Stimulated activated naive CD4-positive, alpha-beta T cell (primary cell): ENCODE data around the gene RCAN2.

Experiments used
- DNase-seq, 6 experiments: peaks; one replicate each; lab custom pipeline; 2025; lab: John Stamatoyannopoulos, UW

RCAN2 gene

DNA sequence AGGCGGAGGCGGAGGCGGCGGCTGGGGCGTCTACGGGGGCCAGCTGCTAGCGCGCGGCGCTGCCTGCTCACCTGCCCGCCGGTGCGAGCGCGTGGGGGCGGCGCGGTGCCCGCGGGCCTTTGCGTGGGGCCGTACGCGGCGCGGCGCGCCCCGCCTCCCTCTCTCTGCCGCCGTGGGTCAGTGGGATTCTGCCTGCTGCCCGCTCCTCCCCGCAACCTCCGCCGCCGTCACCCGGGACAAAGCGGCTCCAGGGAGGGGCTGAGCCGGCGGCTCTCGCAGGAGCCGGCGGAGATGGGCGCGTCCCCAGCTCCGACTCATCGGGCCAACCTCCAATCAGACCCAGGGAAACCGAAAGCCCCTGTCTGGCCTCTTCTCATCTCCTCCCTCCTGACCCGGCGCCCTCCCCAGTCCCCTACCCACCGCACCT lies at the start of gene RCAN2:
Gene RCAN2 (minus strand): TSS at position 249 of the 427 bp plus-strand sequence.
- DNase-seq, result no peak

DNA sequence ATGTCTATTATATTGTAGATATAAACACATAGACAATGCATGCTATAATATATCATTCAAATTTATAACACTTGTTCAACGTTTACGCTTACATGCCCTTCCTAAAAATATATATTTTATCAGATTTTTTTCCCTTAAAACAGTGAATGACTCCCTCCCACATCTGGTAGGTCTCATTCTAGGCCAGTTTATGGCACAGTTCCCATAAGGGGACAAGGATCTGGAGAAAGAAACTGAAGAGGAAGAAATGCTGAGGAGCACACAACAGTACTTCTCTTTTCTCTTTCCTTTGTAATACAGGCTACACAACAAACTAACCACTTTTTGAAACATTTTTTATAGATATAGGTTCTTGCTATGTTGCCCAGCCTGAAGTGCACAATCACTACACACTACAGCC lies 48.6 kb upstream of the RCAN2 start:
- no peak for DNase-seq

DNA sequence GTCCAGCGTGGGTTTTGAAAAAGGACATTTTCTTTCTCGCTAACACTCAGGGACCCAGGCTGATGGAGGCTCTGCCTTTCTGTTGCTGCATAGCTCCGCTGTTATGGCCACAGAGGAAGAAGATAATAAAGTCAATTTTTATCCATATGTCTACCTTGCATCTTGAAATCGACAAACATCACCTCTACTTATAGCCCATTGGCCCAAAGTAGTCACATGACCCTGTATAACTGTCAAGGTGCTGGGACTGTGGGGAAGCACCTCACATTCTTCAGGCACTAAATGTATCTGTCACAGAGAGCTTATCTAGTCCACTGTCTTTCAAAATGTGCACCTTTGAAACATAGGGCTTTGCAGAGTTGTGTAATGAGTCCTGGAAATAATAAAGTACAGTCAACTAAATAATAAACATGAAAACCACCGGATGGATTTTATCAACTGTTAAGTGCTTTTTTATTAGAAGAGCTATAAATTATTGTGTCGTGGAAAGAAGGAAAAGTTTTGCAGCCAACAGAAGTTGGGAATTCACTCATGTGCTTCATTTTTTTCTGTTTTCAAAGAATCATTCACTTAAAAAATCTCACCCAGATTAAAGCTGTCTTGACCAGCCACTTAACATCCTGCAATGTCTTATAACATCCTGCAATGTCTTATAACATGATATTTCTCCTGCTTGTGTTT lies 47.7 kb upstream of the RCAN2 start:
- DNase-seq, result no peak

DNA sequence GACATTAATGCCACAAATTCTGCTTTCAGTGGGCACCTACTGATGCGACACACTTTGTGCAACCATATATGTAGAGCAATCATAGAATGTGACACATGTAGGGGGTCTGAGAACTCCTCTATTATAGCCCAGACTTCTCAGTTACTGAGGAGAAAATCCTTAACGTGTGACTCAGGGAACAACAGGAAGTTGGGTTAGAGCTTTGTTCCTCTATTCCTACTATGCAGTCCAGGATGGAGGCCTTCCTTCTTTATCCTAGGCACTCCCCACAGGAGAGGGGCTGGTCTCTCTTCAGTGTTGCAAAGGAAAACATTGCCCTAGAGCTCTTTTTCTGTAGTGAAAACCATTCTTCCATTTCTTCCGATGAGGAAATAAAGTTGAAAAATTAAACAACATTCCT lies 39.6 kb upstream of the RCAN2 start:
- DNase-seq, result no peak

DNA sequence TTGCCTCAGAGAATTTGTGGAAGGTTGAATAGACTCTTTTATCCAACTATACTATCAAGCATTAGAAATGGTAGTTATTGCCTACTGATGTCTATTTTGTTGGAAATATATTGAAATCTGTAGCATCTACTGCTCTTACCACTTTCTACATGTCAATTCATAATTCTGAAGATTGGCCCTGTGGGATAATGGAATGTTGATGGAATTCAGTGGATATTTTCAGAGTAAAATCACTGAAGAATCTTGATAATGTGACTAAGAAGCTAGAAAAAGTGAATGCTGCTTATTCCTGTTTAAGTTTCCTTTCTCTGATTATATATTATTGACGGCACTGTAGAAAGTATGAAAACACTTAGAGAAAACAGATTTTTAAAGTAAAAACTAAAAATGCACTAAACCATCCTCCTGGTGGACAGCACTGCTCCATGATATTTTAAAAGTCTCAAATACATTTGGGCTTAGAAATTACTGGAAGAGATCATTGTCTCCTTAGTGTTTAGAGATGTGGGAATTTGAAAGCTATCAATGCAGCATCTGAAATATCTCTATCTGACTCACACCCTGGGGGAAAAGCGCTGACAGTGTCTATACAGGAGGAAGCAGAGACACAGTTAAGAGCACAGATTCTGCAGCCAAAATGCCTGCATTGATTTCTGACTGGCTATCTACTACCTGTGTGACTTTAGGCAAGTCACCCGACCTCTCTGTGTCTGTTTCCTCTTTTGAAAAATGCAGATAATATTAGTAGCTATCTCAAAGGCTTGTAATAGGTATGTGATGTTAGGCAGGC lies 37.9 kb upstream of the RCAN2 start:
- no peak for DNase-seq

DNA sequence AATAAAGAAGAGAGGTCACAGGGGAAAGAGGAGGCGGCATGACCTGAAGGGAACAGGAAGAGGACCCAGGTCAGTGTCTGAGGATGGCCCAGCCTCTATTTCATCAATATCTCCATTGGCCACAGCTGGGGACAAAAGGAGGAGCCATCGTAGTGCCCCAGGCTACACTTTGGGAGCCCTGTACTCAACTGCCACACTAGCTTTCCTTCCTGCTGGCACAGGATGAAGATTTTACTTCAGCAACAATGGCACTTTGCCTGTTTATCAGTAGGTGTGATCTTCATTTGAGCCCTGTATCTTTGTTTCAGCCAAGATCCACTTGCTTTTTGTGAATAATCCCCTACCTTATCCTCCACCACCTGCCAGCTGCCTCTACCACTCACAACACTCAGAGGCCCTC lies 35.4 kb upstream of the RCAN2 start:
- DNase-seq, result no peak

DNA sequence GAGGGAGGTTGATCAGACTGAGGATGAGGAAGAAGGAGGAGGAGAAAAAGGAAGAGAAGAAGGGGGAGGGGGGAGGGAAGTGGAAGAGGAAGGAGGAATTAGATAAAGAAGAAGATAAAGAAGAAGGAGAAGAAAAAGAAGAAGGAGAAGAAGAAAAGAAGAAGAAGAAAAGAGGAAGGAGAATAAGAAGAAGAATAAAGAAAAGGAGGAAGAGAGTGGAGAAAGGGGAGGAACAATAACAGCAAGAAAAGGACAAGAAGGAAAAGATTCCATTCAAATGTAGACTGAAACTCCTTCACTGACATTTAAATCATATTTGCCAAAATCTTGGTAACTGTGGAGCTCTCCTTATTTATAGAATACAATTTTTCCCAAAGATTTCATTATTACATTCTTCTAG lies 34.3 kb upstream of the RCAN2 start:
- no peak for DNase-seq

DNA sequence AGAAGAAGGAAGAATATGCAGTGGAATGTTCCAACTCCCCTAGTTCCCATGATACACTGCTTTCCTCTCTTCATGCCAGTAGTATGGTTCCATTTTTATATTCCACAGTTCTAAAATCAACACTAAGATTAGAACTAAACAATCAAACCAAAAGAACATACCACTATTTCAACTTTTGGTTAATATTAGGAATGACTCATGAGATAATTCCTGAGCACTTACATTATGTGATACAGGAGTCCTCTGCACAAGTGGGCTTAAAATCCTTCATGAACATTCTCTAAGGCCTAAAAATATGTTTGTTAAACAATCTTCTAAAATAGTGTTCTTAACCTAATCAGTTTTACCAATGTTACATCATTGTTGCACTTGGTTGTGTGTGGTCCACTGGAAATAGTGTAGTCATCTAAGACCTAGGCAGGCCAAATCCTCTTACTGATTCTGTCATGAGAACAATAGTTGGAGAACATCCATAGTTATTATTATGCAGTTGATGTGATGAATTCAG lies 30.3 kb upstream of the RCAN2 start:
- no peak for DNase-seq

DNA sequence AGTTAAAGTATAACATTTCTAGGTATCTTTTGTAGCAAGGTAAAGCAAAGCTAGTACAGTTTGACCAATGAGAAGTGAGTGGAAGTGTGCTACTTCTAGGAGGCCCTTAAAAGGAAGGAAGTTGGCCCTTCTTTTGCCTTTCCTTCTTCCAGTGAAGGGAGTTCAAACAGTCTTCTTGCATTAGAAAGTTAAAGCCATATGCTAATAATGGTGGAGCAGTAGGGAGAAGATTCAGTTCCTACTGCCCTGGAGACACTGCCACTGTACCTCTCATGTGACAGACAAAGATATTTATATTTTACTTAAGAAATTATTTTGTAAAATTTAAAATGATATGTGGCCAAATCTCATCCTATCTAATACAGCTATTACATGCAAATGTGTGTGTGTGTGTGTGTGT lies 26.0 kb upstream of the RCAN2 start:
- DNase-seq, result no peak

DNA sequence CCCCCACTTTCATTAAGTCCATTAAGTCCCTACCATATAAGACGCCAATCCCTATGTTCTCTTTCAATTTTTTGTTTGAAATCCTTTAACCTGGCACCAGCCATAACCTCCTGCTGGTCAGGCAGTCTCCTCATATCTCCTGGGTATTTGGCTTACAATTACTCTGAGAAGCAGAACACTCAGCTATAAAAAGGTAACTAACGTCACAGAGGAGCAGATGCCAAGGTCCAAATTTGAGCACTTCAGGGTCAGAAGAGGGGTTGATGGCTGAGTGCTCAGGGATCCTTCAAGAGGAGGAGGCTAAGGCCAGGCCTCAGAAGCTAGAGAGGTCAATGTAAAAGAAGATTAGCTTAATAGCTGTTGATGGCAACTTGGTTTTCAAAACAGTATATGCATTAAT lies 22.3 kb upstream of the RCAN2 start:
- no peak for DNase-seq

DNA sequence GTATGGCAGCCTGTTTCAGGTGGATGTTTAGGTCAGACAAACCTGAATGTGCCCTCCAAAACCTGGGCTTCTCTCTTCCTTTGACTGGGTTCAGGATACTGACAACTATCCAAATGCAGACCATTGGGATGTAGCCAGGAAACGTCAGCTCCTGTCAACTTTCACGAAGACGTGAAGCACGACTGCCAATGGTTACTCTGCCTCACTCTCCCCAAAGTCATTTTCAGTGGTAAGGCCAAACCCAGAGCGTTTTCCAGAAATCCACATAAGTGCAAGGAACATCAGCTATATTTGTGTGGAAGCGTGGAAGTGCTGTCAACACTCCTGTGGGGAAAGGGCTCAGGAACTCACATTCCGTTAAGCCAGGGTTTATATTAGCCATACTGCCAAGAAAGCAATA lies 20.1 kb upstream of the RCAN2 start:
- DNase-seq, result no peak

DNA sequence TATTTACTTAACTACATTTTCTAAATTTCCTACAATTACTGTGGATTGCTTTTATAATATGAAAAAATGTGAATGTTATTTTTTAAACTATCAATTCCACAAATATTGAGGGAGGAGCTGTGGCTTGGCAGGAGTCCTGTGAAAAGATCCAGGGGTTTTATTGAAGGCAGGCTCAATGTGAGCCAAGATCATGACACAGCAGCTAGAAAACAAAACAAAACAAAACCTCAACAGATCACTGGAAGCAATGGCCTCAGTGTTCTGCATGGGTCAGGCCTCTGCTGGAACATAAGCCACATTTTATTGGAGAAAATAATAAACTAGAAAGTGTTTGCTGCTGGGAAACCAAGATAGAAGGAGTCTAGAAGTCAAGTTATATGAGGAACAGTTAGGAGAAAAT lies 19.4 kb upstream of the RCAN2 start:
- DNase-seq, result no peak

DNA sequence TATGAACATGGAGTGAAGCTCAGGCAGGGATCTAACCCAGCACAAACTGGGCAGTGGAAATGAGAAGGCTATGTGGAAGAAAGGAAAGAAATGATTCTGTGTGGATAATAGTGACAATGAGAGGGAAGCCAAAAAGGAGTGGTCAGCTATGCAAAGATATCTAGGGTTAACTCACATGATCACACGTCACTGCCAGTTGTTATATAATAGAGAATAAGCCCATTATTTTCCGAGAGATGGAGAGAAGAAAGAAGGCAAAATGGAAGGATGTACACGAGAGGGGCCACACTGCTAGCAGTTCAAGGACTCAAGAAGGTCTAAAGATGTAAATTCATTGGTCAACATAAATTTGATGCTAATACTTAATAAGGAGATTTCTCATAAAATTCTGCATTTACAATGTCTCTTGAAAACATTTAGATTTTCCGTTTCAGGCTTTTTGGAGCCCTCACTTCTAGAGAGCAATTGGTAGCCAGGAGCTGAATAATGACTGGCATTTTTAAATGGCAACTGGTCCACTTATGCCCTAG lies 18.8 kb upstream of the RCAN2 start:
- no peak for DNase-seq

DNA sequence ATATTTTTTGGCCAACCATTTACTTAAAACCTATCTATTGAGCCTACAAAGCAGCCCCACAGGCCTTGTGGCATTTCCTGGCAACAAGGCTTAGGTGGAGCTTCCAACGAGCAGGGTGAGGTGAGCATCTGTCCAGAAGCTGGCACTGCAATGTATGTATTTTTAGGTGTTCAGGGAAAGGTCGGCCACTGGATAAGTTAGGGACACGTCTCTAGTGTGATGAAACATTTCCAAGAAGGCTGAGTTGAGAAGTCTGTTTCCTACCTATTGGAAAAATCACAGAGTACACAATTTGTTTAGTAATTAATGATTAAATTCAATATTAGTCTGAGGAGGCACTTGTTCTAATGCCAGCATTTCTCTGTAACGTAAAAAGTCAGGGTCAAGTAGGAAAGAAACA lies 17.8 kb upstream of the RCAN2 start:
- no peak for DNase-seq

DNA sequence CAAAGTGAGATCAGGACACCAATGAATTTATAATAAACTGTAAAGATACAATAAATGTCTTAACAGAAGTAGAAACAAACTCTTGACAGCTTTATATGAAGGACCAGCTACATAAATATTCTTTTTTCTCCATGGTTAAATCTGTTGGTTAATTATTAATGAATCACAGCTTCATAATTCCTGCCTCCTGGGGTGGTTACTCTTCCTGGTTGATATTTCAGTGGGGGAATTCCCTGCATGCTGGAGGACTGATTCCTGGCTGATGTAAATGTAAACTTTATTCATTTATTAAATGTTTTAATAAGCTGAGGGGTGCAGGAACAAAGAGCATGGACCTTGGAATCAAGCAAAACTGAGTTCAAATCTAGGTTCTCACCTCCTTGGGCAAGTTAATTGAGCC lies 16.2 kb upstream of the RCAN2 start:
- no peak for DNase-seq

DNA sequence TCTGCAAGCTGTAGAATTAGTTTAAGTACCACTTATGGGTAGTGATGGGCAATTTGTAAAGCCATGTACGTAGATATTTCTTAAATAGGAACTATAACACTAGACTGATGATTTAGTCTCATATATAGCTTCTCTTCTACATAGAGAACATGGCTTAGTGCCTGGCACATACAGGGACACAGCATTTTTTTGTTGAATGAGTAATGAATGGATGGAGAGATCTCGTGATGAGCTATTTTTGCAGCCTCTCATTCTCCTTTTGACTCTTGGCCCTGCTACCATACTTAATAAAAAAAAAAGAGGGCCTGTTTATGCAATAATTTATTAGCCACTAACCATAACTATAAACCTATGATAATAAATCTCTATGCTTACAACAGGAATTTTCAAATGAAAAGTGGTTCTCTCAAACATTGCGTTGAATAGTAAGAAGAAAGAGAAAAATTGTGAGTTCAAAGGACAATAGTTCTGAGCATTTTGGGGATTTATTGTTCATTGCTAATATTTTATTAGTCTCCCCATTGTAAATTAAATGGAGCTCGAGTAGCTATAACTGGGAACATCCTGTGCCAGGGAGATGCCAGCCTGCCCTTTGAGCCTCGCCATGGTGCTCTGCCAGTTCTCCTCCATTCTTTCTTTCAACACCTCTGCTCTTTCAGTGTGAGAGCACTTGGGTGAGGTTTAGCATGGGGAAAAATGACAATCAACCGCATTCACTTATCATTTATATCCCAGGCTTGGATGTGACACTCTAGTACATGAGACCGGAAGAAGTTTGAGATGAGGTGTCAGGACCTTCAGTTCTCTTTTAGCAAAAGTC lies 14.7 kb upstream of the RCAN2 start:
- no peak for DNase-seq

DNA sequence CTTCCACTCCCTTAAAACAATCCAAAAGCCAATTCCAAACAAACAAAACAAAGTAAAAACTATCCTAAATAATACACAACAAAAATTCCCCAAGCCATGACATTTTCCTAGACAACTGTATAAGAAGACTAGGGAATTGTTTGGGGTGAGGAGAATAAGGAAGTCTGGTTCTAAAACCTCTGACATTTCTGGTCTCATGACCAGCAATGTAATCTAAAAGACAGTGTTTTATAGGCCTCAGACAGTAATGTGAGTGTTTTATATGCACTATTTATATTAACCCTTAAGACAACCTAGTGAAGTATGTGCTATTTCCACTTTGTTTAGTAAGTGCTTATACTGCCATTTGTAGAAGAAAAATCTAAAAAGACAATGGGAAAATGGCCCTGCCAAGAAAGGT lies 13.0 kb upstream of the RCAN2 start:
- no peak for DNase-seq

DNA sequence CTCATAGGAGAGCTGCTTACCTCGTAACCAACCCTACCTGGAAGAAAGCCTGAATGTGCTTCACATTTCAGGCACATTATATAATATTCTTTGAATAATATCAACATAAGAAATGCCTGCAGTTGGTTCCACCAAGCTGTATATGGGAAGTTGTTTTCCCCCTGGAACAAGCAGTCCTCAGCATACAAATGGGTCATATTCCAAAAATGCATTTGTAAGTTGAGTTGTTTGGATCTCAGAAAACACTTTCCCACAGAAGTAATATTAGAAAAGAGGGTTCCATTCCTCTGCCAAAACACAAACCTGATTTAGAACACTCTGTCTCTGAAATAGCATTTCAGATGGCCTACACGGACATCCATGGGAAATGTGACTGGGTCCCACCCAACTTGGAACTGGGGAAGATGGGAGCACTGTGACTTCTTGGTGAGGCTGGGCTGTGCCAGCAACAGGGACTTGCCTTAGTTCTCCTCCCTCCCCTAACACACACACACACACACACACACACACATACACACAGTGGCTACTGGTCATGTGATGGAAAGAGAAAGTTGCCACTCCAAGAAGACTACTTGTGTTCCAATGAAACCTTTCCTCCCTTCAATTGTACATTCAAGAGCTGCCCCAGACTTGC lies 11.4 kb upstream of the RCAN2 start:
- no peak for DNase-seq

DNA sequence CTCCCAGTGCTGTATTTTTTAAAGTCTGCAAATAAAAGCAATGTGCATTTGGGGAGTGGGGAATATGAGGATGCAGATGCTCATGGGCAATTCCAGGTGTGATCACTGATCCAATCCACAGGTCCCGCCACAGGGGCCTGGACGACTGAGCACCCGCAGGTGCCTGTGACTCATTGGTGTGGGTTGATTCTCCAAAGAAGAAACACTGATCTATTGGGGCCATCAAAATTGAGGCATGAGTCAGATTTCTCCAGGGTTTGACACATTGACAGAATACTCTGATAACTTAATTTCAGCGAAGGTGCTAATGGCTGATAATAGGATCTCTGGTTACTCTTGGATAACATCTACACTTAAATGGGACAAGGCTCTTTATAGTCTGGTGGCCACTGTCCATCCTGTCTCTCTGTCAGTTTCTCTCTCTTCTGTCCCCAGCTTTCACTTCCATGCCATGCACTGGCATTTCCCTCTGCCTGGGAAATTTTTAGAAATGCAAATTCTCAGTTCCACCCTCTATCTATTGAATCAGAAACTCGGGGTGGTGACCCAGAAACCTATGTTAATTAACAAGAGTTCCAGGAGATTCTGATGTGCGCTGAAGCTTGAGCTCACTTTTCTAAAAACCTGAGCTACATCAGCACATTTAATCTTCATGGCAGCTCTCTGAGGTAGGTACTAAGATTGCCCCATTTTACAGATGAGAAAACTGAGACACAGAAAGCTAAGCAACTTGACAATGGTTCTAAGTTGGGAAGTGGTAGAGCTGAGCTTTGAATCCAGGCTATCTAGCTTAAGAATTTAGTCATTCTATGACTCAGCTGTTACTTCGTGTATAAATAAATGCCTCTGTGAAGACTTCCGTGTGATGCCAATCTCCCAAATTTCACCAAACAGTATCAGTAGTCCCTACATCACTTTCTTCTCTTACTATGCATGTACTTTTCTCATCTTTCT lies 10.2 kb upstream of the RCAN2 start:
- no peak for DNase-seq

DNA sequence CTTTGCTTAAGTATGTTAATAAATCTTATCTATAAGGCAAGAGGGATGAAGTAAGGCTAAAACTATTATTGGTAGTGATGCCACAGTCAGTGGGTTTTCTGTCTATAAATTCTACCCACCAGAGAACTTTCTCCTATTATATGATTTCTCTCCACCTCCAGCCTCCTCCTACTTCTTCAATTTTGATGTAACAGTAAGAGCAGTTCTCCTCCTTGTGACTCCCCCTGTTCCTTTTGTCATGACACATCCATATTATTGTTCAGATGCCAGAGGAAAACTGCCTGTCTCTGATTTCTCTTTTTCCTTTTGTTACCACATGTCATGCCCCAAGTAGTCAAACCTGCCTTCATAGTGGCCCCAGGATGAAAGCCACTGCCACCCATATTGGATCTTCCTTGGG lies 9.1 kb upstream of the RCAN2 start:
- no peak for DNase-seq
